NCI-H1092 (cell line): Measurements from ENCODE around the gene RNU6-1.

Experiments used
- DNase-seq: peaks from one replicate; lab custom pipeline; 2025; lab: John Stamatoyannopoulos, UW

RNU6-1 gene

GRCh38 chr15:67839929-67840748 lies at the start of gene RNU6-1:
Gene RNU6-1, minus strand, starts transcription at chr15:67840045.
- peak; percentile 70 for DNase-seq

- DNase-seq = no peak
These were observed 47.9 kb upstream of the RNU6-1 start for GRCh38 chr15:67887776-67888175.

GRCh38 chr15:67885861-67886260 lies 46.0 kb upstream of the RNU6-1 start:
- no peak for DNase-seq

- no peak for DNase-seq
These were observed 45.3 kb upstream of the RNU6-1 start for GRCh38 chr15:67885175-67885523.

GRCh38 chr15:67884514-67885174 lies 44.8 kb upstream of the RNU6-1 start:
- no peak for DNase-seq

- no peak for DNase-seq
These were observed 44.2 kb upstream of the RNU6-1 start for GRCh38 chr15:67884009-67884408.

GRCh38 chr15:67883234-67883773 lies 43.5 kb upstream of the RNU6-1 start:
- DNase-seq = no peak

- DNase-seq = no peak
These were observed 42.8 kb upstream of the RNU6-1 start for GRCh38 chr15:67882487-67883233.

GRCh38 chr15:67880651-67881182 lies 40.9 kb upstream of the RNU6-1 start:
- no peak for DNase-seq

- DNase-seq = no peak
These were observed 39.7 kb upstream of the RNU6-1 start for GRCh38 chr15:67879440-67880129.

GRCh38 chr15:67878712-67879206 lies 38.9 kb upstream of the RNU6-1 start:
- no peak for DNase-seq

GRCh38 chr15:67873777-67874176 lies 33.9 kb upstream of the RNU6-1 start:
- no peak for DNase-seq

GRCh38 chr15:67870868-67871408 lies 31.1 kb upstream of the RNU6-1 start:
- DNase-seq = no peak

GRCh38 chr15:67869701-67870100 lies 29.9 kb upstream of the RNU6-1 start:
- no peak for DNase-seq

GRCh38 chr15:67865766-67866165 lies 25.9 kb upstream of the RNU6-1 start:
- DNase-seq = no peak

GRCh38 chr15:67865331-67865730 lies 25.5 kb upstream of the RNU6-1 start:
- no peak for DNase-seq

GRCh38 chr15:67863442-67863987 lies 23.7 kb upstream of the RNU6-1 start:
- peak; percentile 55 for DNase-seq

- DNase-seq = no peak
These were observed 23.1 kb upstream of the RNU6-1 start for GRCh38 chr15:67862750-67863441.

- DNase-seq = no peak
These were observed 22.1 kb upstream of the RNU6-1 start for GRCh38 chr15:67861983-67862382.

- DNase-seq = no peak
These were observed 19.6 kb upstream of the RNU6-1 start for GRCh38 chr15:67859331-67859946.
